Right kidney (tissue), 9 donors: ENCODE measurements around the gene C5orf46.
"Not testable (repeated sequence)": the region's sequence is repeated elsewhere in the genome, so short reads cannot be mapped to it uniquely, and the experiment has no call there.

Source experiments
- DNase-seq: peaks from one replicate; pipeline ENCODE4 v3.0.0-alpha.2; 2016
- long read RNA-seq, 8 donors: transcript quantifications; one replicate each; lab custom pipeline, GENCODE V29; 2026

C5orf46 gene
- long read RNA-seq, donor 1 = 0 reads
- long read RNA-seq, donor 2 = 0 reads
- long read RNA-seq, donor 3 = 0 reads
- long read RNA-seq, donor 4 = 0 reads
- long read RNA-seq, donor 5 = 0 reads
- long read RNA-seq, donor 6 = 0 reads
- long read RNA-seq, donor 7 = 0 reads
- long read RNA-seq, donor 8 = 0 reads

DNA sequence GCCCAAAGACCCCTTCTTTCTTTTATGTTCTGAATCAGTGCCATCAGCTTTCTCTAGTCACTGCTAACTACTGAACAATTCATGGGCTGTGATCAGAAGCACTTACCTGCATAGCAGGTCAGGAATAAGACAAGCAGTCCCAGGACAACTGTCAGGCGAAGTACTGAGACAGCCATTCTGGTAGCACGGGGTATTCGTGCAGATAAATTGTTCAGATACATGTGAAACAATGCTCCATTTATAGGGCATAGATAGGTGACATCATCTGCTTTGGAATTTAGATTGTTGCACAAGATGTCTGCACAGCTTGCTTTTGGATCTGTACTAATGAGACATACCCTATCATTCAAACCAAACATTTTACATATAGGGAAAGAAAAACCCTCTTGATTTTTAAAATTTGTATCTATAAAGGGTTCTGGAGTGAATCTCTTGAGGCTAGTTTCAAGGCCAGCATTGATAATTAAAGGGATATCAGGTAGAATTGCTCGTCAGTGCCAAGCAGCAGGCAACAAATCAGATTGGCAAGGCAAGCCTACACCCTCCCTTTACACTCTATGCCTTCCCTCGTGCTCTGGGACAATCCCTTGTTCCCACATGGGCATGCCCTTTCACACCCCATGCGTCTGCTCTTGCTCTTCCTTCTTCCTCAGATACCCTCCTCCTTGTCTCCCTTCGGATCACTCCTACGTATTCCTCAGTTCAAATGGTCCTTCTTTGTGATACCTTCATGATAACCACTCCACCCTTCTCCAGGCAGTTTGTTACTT lies at the start of gene C5orf46:
Gene C5orf46, minus strand, starts transcription at position 213 of the 770 bp plus-strand sequence. Its CDS starts 37 bp downstream, at position 176.
- no peak for DNase-seq

DNA sequence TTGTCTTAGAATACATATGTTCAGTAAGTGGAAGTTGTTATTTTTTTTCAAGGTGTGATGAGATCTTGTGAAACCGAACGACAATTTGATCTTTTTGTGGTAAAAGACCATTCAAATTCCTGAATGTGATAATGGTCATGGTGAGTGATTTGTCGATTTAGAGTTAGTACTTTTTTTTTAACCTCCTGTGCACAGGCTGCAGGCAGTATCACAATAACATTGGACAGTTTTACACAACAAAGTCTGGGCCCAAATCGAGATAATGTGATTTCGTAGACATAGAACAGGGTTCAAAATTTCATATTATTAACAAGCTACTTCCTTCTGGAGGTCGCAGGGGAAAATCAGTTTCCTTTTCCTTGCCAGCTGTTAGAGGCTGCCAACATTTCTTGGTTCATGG lies 48.6 kb upstream of the C5orf46 start:
- no peak for DNase-seq

DNA sequence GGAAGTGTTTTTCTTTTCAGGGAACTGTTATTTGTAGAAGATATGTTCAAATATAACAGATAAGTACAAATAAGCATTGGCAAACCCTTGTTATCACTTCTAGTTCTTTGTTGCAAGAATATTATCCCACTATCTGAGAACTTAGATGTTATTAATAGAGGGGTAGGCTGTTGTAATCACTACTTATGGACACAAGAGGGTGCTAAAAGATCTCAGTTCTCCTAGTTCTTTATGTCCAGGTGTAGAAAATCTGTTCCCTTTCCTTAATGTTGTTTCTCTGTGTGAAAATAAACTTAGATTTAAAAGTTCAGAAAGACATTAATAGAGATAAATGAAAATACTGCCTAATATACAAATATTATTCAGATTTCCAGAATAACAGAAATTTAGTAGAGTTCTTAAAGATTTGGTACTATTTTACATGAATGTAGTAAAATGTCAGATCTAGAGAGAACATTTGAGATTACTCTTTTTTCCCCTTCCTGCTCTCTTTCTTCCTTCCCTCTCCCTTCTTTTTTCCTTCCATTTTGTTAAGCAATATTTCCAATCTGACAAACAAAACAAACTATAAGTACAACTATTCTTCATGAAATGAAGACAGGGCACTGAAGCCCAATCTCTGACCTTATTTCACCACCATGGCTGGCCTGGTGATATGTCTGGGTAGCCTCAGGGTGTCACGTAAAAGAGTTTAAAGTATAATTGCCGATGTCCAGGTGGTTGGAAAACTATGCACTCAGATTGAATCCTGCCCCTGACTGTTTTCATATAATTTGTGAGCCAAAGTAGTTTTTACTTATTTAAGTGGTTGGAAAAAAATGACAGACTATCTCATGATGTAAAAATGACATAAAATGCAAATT lies 43.6 kb upstream of the C5orf46 start:
- DNase-seq = no peak

DNA sequence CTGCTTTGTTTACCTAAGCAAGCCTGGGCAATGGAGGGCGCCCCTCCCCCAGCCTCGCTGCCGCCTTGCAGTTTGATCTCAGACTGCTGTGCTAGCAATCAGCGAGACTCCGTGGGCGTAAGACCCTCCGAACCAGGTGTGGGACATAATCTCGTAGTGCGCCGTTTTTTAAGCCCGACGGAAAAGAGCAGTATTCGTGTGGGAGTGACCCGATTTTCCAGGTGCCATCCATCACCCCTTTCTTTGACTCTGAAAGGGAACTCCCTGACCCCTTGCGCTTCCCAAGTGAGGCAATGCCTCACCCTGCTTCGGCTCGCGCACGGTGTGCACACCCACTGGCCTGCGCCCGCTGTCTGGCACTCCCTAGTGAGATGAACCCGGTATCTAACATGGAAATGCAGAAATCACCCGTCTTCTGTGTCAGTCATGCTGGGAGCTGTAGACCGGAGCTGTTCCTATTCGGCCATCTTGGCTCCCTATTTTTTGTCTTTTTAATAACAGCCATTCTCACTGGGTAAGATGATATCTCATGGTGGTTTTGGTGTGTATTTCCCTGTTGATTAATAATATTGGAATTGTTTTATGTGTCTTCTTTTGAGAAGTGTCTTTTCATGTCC lies 40.4 kb upstream of the C5orf46 start:
- not testable (repeated sequence) for DNase-seq

DNA sequence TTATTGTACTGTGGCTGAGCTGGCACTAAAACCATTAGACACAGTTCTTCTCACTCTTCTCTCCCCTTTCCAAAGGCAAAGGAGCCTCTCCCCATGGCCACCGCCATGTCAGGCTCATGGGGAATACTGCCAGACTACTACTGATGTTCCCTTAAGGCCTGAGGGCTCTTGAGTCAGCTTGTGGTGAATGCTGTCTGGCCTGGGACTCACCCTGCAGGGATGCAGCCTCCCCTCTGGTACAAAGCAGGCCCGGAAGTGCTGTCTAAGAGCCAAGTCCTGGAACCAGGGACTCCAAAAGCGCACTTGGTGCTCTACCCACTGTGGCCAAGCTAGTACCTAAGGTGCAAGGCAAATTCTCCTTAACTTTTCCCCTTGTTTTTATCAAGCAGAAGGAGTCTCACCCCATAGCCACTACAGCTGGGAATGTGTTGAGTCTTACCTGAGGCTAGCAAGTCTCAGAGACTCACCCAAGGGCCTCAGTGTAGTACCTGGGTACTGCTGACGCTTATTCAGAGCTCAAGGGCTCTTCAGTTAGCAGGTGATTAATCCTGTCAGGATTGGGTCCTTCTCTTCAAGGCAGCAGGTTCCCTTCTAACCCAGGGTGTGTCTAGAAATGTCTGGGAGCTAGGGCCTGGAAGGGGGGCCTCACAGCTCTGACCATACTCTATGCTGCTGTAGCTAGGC lies 33.2 kb upstream of the C5orf46 start:
- no peak for DNase-seq

DNA sequence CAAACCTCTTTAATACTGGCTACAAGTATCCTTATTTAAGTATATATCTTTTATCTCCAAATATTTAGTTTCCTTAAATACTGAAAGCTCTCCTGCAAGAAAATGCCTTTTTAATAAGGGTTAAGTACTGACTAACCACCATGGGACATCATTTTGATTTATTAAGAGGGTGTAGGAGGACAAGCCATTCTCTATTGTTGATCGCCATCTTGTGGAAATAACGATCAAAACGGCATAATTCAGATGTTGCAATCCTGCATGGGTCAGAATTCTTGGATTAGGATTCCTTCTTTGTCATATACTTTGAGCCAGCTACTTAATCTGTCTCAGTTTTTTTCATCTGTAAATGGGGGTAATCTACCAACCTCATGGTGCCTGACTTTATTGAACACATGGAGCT lies 28.7 kb upstream of the C5orf46 start:
- DNase-seq = no peak

DNA sequence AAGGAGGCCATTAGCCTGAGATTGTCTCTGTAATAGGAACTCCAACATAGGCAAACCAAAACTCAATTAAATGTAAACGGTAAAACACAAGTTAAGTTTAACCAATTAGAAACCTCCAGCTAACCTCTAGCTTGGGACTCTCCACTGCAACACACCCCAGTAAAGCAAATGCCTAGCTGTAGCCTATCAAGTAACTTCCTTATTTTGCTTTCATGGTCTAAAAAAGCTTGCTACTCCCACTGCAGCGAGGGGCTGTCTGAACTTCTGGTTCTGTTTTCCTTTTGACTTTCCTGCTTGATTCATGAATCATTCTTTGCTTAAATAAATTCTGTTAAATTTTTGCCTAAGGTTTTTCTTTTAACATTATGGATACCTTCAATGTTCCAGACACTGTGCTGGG lies 24.4 kb upstream of the C5orf46 start:
- DNase-seq = no peak

DNA sequence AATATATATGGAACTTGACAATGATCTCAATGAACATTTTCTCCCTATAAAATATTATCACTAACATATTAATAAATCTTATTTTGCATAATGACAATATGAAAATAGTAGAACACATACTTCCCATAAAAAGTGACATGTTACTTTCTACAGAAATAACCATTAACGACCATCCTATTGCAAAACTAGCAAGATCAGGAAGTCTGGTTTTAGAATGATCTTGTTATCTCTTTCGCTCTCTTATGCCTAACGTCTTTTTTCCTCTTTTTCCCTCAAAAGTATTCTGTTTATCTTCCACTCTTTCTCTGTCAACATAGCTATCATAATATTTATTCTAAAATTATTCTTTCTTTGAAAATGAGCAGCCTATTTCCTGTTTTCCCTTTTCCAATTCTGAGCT lies 21.6 kb upstream of the C5orf46 start:
- DNase-seq = no peak

DNA sequence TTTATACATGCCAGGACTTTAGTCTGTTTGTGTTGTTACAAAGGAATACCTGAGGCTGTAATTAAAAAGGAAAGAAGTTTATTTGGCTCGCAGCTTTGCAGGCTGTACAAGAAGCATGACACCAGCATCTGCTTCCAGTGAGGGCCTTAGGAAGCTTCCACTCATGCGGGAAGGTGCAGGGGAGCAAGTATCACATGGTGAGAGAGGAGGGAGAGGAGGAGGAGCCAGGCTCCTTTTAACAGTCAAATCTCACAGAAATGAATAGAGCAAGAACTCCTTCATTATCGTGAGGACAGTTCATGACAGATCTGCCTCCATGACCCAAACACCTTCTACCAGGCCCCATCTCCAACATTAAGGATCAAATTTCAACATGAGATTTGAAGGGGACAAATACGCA lies 18.7 kb upstream of the C5orf46 start:
- no peak for DNase-seq

DNA sequence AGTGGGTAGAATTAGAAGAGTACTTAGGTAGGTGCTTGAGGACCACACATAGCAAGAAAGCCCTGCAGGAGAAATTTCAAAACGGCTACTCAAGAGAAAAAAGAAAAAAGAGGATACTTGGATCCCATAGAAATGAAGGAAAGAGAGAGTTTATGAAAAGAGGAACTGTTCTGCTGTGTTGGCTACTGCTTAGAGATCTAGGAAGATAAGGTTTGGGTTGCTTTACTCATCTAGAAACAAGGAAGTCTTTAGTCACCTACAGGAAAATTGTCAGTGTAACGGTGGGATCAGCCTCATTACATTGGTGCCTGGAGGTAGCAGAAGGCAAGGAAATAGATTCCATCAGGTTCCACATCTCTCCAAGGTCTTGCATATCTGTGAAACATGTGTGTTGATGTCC lies 14.8 kb upstream of the C5orf46 start:
- DNase-seq = no peak

DNA sequence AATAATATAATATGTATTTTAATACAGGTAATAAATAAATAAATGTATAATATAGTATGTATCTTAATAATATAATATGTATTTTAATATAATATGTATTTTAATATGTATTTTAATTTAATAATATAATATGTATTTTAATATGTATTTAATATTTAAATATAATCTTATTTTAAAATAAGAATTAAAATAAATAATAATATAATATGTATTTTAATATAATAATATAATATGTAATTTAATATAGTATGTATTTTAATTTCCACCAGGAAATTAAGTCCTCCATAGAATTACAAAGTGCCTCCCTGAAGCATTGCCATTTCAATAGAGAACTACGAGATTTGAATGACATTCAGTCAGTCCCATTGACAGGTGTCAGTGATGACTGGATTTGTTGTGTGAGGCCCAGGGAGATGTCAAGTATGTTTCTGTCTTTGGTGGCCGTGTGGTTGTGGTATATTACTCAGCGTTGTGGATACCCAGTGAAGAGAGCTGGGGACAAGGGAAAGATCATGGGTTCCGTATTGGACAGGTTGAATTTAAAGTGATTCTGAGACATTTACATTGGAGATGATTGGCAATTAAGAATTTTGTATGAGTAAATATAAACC lies 14.2 kb upstream of the C5orf46 start:
- DNase-seq = no peak

DNA sequence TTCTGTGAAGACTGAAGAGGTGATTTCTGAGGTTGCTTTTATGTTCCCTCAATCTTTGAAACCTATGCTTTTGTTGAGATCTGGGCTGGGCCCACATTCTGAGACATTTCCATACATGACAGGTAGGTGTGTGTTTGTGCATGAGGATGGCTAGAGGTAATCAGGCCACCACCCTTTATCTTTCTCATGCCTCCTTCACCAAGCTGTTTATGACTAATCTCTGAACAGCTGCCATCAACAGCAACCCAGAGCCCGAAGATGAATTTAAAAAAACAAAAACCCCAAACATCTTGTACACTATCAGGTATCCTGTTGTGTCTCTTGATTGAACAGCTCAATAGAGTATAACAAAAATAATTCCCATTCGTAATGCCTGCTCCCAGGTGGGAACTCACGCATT lies 12.6 kb upstream of the C5orf46 start:
- DNase-seq = no peak

DNA sequence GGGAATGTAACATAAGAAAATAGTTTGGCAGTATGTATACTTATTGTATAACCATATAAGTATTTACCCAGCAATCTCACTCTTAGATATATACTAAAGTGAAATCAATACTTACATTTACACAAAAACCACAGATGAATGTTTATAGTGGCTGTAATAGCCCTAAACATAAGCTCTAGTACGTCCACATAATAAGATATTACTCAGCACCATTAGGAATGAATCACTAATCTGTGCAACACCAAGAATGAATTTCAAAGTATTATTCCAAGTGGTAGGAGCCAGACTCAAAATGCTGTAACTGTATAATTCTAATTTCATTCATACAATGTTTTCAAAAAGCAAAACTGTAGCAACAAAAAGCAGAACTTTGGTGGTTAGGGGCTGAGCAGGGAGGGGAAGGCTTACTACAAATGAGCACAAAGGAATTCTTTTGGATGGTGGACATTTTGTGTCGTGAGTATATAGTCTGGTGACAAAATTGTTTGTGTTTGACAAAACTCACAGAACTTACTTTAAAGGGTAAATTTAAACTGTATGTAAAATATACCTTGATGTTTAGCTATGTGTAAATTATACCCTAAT lies 11.9 kb upstream of the C5orf46 start:
- DNase-seq = no peak

DNA sequence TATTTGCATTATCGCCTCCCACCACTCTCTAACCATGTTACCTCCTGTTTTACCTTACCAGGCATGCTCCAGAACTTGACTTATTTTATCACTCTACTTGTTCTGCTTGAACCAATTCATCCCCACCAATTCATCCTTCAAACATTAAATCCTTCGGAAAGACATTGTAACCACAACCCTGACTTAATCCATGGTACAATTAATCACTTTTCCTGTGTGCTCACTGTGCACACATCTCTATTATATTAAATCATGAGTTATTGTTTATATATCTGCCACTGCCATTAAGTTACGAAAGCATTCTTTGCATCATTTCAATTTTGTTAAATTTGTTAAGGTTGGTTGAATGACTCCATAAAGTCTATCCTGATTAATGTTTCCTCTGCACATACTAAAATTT lies 7.4 kb upstream of the C5orf46 start:
- DNase-seq = no peak

DNA sequence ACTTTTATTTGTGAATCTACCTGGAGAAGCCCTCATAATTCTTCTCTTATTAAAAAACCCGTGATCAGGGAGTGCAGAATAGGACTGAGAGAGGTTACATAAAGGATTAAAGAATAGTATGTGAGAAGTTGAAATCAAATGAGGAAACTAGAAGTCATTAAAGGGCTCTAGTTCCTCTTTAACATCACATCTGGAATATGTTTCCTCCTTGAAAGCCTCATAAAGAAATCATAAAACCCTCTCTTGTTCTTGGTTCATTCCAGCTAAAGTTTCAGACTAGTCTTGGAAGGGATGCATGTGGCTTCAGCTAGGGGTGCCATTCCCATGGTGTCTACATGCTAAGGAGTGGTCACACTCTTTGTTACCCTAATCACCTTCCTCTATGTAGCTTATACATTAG lies 5.7 kb upstream of the C5orf46 start:
- DNase-seq = no peak

DNA sequence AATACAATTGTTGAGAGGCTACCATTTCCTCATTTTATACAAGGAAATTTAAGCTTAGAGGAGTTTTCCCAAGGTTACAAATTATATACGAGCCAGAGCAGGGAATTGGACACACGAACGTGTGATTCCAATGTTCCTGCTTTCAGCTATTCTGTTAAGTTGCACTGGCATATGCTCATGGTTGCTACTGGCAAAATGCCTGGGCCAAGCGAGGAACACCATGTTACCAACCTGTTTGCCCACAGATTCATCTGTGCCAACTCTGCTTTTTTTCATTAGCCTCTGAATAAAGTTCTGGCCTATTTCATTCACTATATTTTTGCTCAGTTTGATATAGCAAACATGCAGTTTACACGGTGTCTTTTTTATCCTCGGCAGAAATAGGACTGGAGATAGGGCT lies 5.1 kb upstream of the C5orf46 start:
- no peak for DNase-seq

DNA sequence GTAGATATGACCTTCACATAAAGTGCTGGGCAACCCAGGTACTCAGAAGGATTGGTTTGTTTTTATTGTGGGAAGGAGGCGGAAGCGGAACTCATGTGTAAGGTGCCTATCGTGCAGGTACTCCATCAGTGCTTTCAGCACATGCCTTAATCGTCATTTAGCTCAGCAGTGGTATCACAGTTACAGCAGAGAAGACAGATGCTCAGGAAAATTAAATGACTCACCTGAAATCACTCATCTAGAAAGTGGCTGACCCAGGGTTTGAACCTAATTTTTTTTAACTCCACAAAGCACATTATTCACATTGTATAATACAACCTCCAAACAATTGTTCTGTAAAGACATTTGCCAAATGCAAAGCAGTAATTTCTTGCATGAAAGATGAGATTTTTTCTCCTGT lies 2.2 kb downstream of the C5orf46 start:
- DNase-seq = no peak

DNA sequence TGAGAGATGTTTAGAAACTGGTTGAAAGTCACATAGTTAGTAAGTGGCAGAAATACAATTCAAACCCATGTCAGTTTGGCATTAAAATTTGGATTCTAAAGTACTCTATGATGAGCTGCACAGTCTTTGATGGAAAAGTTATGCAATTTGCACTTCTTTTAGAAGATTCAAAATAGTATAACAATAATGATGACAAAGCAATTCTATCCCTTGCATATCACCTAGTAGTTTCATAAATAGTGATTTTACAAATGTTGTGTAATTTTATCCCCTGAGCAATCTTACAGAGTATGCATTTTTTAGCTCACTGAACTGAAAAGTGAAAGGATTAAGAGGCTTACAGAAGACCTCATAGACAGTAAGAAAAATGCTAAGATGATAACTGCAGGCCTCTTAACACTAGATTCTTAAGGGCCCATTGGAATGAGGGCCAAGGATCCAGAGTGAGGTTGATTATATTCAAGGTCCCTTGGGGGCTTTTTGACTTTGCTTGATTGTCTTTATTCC lies 3.7 kb downstream of the C5orf46 start:
- DNase-seq = no peak

DNA sequence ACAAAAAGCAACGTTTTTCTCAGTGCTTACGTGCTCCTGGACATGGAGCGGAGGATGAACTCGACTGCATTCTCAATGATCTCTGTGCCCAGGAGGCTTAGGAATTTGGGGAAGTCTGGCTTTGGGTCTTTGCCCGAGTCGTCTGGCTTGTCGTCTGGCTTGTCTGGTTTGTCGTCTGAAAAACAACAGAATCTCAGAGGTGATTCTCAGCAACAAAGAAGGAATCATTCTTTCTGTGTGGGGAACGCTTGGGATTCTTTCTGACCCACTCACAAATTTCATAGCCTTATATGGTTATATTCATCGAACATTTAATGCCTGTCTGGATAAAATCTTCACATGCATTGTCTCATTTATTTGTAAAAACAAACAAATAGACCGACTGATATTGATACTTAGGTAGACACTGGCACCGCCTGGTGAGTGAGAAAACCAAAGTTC lies 4.7 kb downstream of the C5orf46 start:
- no peak for DNase-seq

DNA sequence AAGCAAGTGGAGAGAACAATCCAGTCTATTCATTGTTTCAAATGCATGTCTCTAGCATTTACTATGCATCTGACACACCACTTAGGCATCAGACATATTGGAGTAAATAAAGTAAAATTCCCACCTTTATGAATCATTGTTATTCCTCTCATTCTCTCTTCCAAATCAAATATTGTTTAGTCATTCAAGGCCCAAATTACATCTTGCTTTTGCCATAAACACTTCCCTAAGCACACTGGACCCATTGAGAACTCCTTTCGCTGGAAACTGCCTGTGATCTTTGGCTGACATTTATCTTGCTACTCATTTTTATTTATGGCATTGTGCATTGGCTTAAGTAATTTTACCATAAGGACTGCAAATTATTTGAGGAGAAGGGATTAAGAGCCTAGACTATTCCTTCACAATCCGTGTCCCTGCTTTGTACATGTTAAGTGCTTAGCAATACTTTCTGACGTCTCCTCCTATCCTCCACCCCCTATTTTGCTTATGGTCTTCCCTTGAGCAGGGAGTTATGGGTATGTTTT lies 7.4 kb downstream of the C5orf46 start:
- no peak for DNase-seq

DNA sequence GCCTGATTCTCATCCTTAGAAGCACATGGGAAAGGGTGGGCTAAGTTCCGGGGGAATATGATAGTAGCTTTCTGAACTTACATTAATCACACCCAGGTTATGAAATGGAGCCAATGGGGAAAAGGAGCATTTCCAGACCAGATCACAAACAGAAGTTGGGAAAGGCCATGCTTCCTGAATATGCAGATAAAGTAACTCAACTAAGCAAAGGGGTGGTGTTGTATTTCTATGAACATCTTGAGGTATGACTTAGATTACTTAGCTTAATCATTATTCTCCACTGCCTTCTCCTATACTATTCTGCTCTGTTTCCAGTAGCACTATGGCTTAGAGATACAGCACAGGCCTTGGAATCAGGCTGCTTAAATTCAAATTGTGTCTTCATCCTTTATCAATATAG lies 10.5 kb downstream of the C5orf46 start:
- no peak for DNase-seq
